WTC11 (cell line): ENCODE results near the gene DNAJC17. TPM values are rescaled to one million over a fixed set of nuclear protein-coding genes. Genes with fewer than 3 reads are reported as not detected.

ENCODE experiments used
- ATAC-seq: fragments of 200-7000 bp; cut with Tn5 transposase; 2 replicates; pipeline ENCODE4 v1.10.0; 2021; ENCODE audit warnings: mild to moderate bottlenecking, moderate library complexity
- CTCF ChIA-PET: fragments of 300-600 bp; sonication (Branson Sonifier 250); formaldehyde crosslinking; loops from one replicate; lab custom pipeline; 2021; ENCODE audit warnings: antibody characterized with exemption; lab: Charles Lee
- POLR2A ChIA-PET: fragments of 350-600 bp; sonication (Branson Sonifier 250); formaldehyde crosslinking; loops from one replicate; lab custom pipeline; 2021; ENCODE audit warnings: antibody characterized with exemption; lab: Charles Lee
- DNase-seq: peaks from one replicate; pipeline ENCODE4 v3.0.0; 2021; ENCODE audit warnings: low spot score
- H3K27ac Mint-ChIP-seq: 2 replicates; pipeline ENCODE4 v1.8.0; 2021; ENCODE audit warnings: mixed read lengths
- H3K27me3 Mint-ChIP-seq: 2 replicates; pipeline ENCODE4 v1.8.0; 2021; ENCODE audit warnings: low read depth, mild to moderate bottlenecking, moderate library complexity, mixed read lengths
- H3K36me3 Mint-ChIP-seq: 2 replicates; pipeline ENCODE4 v1.8.0; 2021; ENCODE audit warnings: mixed read lengths
- H3K4me1 Mint-ChIP-seq: 2 replicates; pipeline ENCODE4 v1.8.0; 2022; ENCODE audit warnings: mixed read lengths
- H3K4me3 Mint-ChIP-seq: 2 replicates; pipeline ENCODE4 v1.8.0; 2021; ENCODE audit warnings: mild to moderate bottlenecking, moderate library complexity, mixed read lengths
- H3K9me3 Mint-ChIP-seq: 2 replicates; pipeline ENCODE4 v1.8.0; 2021; ENCODE audit warnings: mixed read lengths
- AR ChIP-seq: fragments of 250-450 bp; sonication (Bioruptor Pico); IDR thresholded peaks from 2 replicates; pipeline ENCODE4 v1.9.0; 2021; ENCODE audit warnings: mild to moderate bottlenecking
- CBFB ChIP-seq: sonication (generic); formaldehyde crosslinking; IDR thresholded peaks from 2 replicates; pipeline ENCODE4 v1.8.1; 2022; ENCODE audit warnings: mild to moderate bottlenecking, low read depth, missing genetic modification reagents
- CREM ChIP-seq: sonication (generic); formaldehyde crosslinking; IDR thresholded peaks from 2 replicates; pipeline ENCODE4 v1.8.1; 2022; ENCODE audit warnings: mild to moderate bottlenecking, missing genetic modification reagents, moderate library complexity
- ELF4 ChIP-seq: sonication (generic); formaldehyde crosslinking; IDR thresholded peaks from 2 replicates; pipeline ENCODE4 v1.8.1; 2022; ENCODE audit warnings: low read depth, mild to moderate bottlenecking, moderate library complexity, missing genetic modification reagents
- ESRRA ChIP-seq: sonication (generic); formaldehyde crosslinking; IDR thresholded peaks from 2 replicates; pipeline ENCODE4 v1.8.1; 2022; ENCODE audit warnings: mild to moderate bottlenecking, missing genetic modification reagents, borderline replicate concordance
- ETV6 ChIP-seq: sonication (generic); formaldehyde crosslinking; IDR thresholded peaks from 2 replicates; pipeline ENCODE4 v1.8.1; 2022; ENCODE audit warnings: mild to moderate bottlenecking, missing genetic modification reagents
- FOXP1 ChIP-seq: sonication (generic); formaldehyde crosslinking; IDR thresholded peaks from 2 replicates; pipeline ENCODE4 v1.8.0; 2022; ENCODE audit warnings: missing genetic modification reagents, mild to moderate bottlenecking, moderate library complexity, borderline replicate concordance
- HMGA2 ChIP-seq: fragments of 250-450 bp; sonication (Bioruptor Pico); IDR thresholded peaks from 2 replicates; pipeline ENCODE4 v1.4.0; 2021; ENCODE audit warnings: mild to moderate bottlenecking, moderate library complexity
- OVOL2 ChIP-seq: fragments of 250-450 bp; sonication (Bioruptor Pico); IDR thresholded peaks from 2 replicates; pipeline ENCODE4 v1.9.0; 2021; ENCODE audit warnings: mild to moderate bottlenecking, borderline replicate concordance
- SMAD4 ChIP-seq: sonication (generic); formaldehyde crosslinking; IDR thresholded peaks from 2 replicates; pipeline ENCODE4 v1.8.0; 2022; ENCODE audit warnings: mild to moderate bottlenecking, missing genetic modification reagents
- SP1 ChIP-seq: sonication (generic); formaldehyde crosslinking; conservative IDR thresholded peaks from 2 replicates; pipeline ENCODE4 v1.8.1; 2022; ENCODE audit warnings: missing genetic modification reagents
- ZBTB21 ChIP-seq: sonication (generic); formaldehyde crosslinking; IDR thresholded peaks from 2 replicates; pipeline ENCODE4 v1.8.1; 2023; ENCODE audit warnings: mild to moderate bottlenecking, missing genetic modification reagents, borderline replicate concordance
- ZNF219 ChIP-seq: sonication (generic); formaldehyde crosslinking; IDR thresholded peaks from 2 replicates; pipeline ENCODE4 v1.8.0; 2023; ENCODE audit warnings: missing genetic modification reagents, mild to moderate bottlenecking, borderline replicate concordance
- ZNF416 ChIP-seq: fragments of 250-450 bp; sonication (Bioruptor Pico); IDR thresholded peaks from 2 replicates; pipeline ENCODE4 v1.9.0; 2021; ENCODE audit warnings: mild to moderate bottlenecking, inconsistent platforms
- ZNF532 ChIP-seq: fragments of 250-450 bp; sonication (Bioruptor Pico); IDR thresholded peaks from 2 replicates; pipeline ENCODE4 v1.9.0; 2021; ENCODE audit warnings: mild to moderate bottlenecking, borderline replicate concordance
- total RNA-seq: library from RNA; stranded (reverse); gene quantifications from 3 replicates; pipeline ENCODE4 v1.2.3, GENCODE V29; 2021
- TF ChIP-seq, protein P1 (sequence below): sonication (generic); formaldehyde crosslinking; conservative IDR thresholded peaks from 2 replicates; pipeline ENCODE4 v1.8.1; 2022; ENCODE audit warnings: mild to moderate bottlenecking, missing genetic modification reagents
- TF ChIP-seq, protein P2 (sequence below): sonication (generic); formaldehyde crosslinking; IDR thresholded peaks from 2 replicates; pipeline ENCODE4 v1.8.1; 2022; ENCODE audit warnings: mild to moderate bottlenecking, moderate library complexity, missing genetic modification reagents
- TF ChIP-seq, protein P3 (sequence below): sonication (generic); formaldehyde crosslinking; IDR thresholded peaks from 2 replicates; pipeline ENCODE4 v1.8.0; 2022; ENCODE audit warnings: mild to moderate bottlenecking, missing genetic modification reagents
- TF ChIP-seq, protein P4 (sequence below): sonication (generic); formaldehyde crosslinking; IDR thresholded peaks from 2 replicates; pipeline ENCODE4 v1.8.1; 2022; ENCODE audit warnings: mild to moderate bottlenecking, missing genetic modification reagents, moderate library complexity, borderline replicate concordance

Gene DNAJC17
- total RNA-seq, 1 experiment from 2014 or later, result 49.8 TPM

GRCh38 chr15:40754574-40754882 lies 52.7 kb downstream of the DNAJC17 start:
- POLR2A ChIA-PET, result no interaction called here
- H3K27ac Mint-ChIP-seq, result peak overlapping the region; percentile 49; the same call in 1 of the 2 replicates
- no peaks in the 10 kb centered on the region for H3K27me3 Mint-ChIP-seq
- H3K36me3 Mint-ChIP-seq, result peaks cover 7% of the 10 kb centered on the region; the same call in 1 of the 2 replicates
- CTCF ChIA-PET, result no interaction called here
- H3K9me3 Mint-ChIP-seq, result no peaks in the 10 kb centered on the region
- H3K4me3 Mint-ChIP-seq, result peak overlapping the region; percentile 87
- H3K4me1 Mint-ChIP-seq, result peaks cover 11% of the 10 kb centered on the region; the same call in 1 of the 2 replicates
- no peak for TF ChIP-seq HMGA2 (CRISPR knock-in tag)
- TF ChIP-seq, protein P1, sequence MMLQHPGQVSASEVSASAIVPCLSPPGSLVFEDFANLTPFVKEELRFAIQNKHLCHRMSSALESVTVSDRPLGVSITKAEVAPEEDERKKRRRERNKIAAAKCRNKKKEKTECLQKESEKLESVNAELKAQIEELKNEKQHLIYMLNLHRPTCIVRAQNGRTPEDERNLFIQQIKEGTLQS (CRISPR knock-in tag), result no peak
- TF ChIP-seq AR (CRISPR knock-in tag), result no peak
- no peak for TF ChIP-seq CBFB (CRISPR knock-in tag)
- no peak for TF ChIP-seq ESRRA
- TF ChIP-seq, protein P2, sequence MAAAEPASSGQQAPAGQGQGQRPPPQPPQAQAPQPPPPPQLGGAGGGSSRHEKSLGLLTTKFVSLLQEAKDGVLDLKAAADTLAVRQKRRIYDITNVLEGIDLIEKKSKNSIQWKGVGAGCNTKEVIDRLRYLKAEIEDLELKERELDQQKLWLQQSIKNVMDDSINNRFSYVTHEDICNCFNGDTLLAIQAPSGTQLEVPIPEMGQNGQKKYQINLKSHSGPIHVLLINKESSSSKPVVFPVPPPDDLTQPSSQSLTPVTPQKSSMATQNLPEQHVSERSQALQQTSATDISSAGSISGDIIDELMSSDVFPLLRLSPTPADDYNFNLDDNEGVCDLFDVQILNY (CRISPR knock-in tag), result no peak
- TF ChIP-seq ZBTB21 (CRISPR knock-in tag), result no peak
- TF ChIP-seq ETV6, result no peak
- DNase-seq (peak; percentile 39), ATAC-seq (peak; percentile 10)

- ATAC-seq (no peak), DNase-seq (no peak)
- Mint-ChIP-seq H3K27ac (no peak overlapping the region), H3K27me3 (no peaks in the 10 kb centered on the region), H3K4me3 (no peak overlapping the region), H3K9me3 (no peaks in the 10 kb centered on the region)
- TF ChIP-seq OVOL2 (no peak), CBFB (CRISPR knock-in tag) (no peak), ZNF219 (CRISPR knock-in tag) (no peak), CREM (CRISPR knock-in tag) (no peak), ZNF532 (CRISPR knock-in tag) (no peak), ZNF416 (CRISPR knock-in tag) (no peak), ELF4 (no peak), SMAD4 (CRISPR knock-in tag) (no peak), FOXP1 (CRISPR knock-in tag) (no peak), SP1 (CRISPR knock-in tag) (no peak)
- TF ChIP-seq, protein P3, sequence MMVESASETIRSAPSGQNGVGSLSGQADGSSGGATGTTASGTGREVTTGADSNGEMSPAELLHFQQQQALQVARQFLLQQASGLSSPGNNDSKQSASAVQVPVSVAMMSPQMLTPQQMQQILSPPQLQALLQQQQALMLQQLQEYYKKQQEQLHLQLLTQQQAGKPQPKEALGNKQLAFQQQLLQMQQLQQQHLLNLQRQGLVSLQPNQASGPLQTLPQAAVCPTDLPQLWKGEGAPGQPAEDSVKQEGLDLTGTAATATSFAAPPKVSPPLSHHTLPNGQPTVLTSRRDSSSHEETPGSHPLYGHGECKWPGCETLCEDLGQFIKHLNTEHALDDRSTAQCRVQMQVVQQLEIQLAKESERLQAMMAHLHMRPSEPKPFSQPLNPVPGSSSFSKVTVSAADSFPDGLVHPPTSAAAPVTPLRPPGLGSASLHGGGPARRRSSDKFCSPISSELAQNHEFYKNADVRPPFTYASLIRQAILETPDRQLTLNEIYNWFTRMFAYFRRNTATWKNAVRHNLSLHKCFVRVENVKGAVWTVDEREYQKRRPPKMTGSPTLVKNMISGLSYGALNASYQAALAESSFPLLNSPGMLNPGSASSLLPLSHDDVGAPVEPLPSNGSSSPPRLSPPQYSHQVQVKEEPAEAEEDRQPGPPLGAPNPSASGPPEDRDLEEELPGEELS (CRISPR knock-in tag), result no peak
- TF ChIP-seq, protein P2 (CRISPR knock-in tag), result no peak
- TF ChIP-seq, protein P4, sequence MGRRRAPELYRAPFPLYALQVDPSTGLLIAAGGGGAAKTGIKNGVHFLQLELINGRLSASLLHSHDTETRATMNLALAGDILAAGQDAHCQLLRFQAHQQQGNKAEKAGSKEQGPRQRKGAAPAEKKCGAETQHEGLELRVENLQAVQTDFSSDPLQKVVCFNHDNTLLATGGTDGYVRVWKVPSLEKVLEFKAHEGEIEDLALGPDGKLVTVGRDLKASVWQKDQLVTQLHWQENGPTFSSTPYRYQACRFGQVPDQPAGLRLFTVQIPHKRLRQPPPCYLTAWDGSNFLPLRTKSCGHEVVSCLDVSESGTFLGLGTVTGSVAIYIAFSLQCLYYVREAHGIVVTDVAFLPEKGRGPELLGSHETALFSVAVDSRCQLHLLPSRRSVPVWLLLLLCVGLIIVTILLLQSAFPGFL (CRISPR knock-in tag), result no peak
- TF ChIP-seq, protein P1 (CRISPR knock-in tag), result no peak
- TF ChIP-seq, all 79 proteins: peak for 0
- Mint-ChIP-seq H3K4me1 (peaks cover 11% of the 10 kb centered on the region; the same call in 1 of the 2 replicates), H3K36me3 (peaks cover 7% of the 10 kb centered on the region; the same call in 1 of the 2 replicates)
- ChIA-PET POLR2A (no interaction called here), CTCF (interaction anchor here (0.5 to 1.2 kb wide), 2 partner anchors 12 to 162 kb away, joined by 3 to 4 read pairs; no protein-coding TSS in a partner anchor)
These were observed 55.5 kb downstream of the DNAJC17 start for GRCh38 chr15:40751745-40752144.
